Measurements from ENCODE around the gene ADAMTS1.
"Not testable (repeated sequence)": the region's sequence is repeated elsewhere in the genome, so short reads cannot be mapped to it uniquely, and the experiment has no call there.

Gene ADAMTS1

GRCh38 chr21:26877018-26877417 is 31.8 kb upstream of the ADAMTS1 start:
- Histone ChIP-seq H3K27me3 (ENCODE audit: control insufficient read depth in 3 of 3, insufficient read depth in 3 of 3, low read depth in 1 of 3, low read length in 3 of 3) (no peaks in the 10 kb centered on the region), H2BK5ac (ENCODE audit: low read length) (no peak overlapping the region), H2BK120ac (ENCODE audit: low read depth, low read length) (no peak overlapping the region), H2AFZ (ENCODE audit: low read length) (no peak overlapping the region), H3K9ac (ENCODE audit: low read depth, low read length, poor library complexity) (no peak overlapping the region), H3K18ac (ENCODE audit: low read length) (no peak overlapping the region), H3K27ac (replicated peaks; ENCODE audit: low read length) (no peak overlapping the region), H3K36me3 (replicated peaks in 1 of 2; ENCODE audit: control insufficient read depth in 2 of 2, insufficient read depth in 2 of 2, low read length in 2 of 2) (no peaks in the 10 kb centered on the region), H3K4me2 (ENCODE audit: insufficient read depth, low read length, poor library complexity, severe bottlenecking) (no peak overlapping the region), H4K91ac (ENCODE audit: low read depth, low read length, poor library complexity) (no peak overlapping the region), H3K23ac (ENCODE audit: low read depth, low read length, poor library complexity) (no peak overlapping the region), H3K14ac (ENCODE audit: low read length) (no peak overlapping the region), H4K8ac (ENCODE audit: low read depth, low read length) (no peak overlapping the region), H3K9me3 (replicated peaks in 1 of 2; ENCODE audit: control insufficient read depth in 2 of 2, insufficient read depth in 1 of 2, low read depth in 1 of 2, low read length in 2 of 2) (no peaks in the 10 kb centered on the region), H3K4ac (ENCODE audit: low read length) (no peak overlapping the region), H3K79me1 (ENCODE audit: low read depth, low read length) (no peaks in the 10 kb centered on the region), H2BK15ac (ENCODE audit: low read length) (no peak overlapping the region), H2AK5ac (ENCODE audit: low read depth, low read length) (no peak overlapping the region), H2BK12ac (ENCODE audit: low read length) (no peak overlapping the region), H3K4me3 (ENCODE audit: low read length in 2 of 2) (no peak overlapping the region), H3K4me1 (ENCODE audit: control insufficient read depth in 2 of 2, insufficient read depth in 1 of 2, low read depth in 1 of 2, low read length in 2 of 2) (no peaks in the 10 kb centered on the region)
- no CpG with 5 or more reads among the region's 6 CpGs for WGBS, 2 donors (ENCODE audit: extremely low coverage in 2 of 2, insufficient read length in 2 of 2, insufficient replicate concordance in 1 of 2)
- DNase-seq (ENCODE audit: low spot score) = no peak

- H3K27ac ChIP-seq (replicated peaks; ENCODE audit: low read length) = no peak overlapping the region
- H2BK5ac ChIP-seq (ENCODE audit: low read length) = no peak overlapping the region
- no peak overlapping the region for H3K4ac ChIP-seq (ENCODE audit: low read length)
- H3K9ac ChIP-seq (ENCODE audit: low read depth, low read length, poor library complexity) = no peak overlapping the region
- no peak overlapping the region for H3K23ac ChIP-seq (ENCODE audit: low read depth, low read length, poor library complexity)
- H2BK15ac ChIP-seq (ENCODE audit: low read length) = no peak overlapping the region
- H2BK12ac ChIP-seq (ENCODE audit: low read length) = no peak overlapping the region
- H3K14ac ChIP-seq (ENCODE audit: low read length) = no peak overlapping the region
- no peaks in the 10 kb centered on the region for H3K36me3 ChIP-seq (replicated peaks in 1 of 2; ENCODE audit: control insufficient read depth in 2 of 2, insufficient read depth in 2 of 2, low read length in 2 of 2)
- H3K4me2 ChIP-seq (ENCODE audit: insufficient read depth, low read length, poor library complexity, severe bottlenecking) = no peak overlapping the region
- no peak overlapping the region for H4K8ac ChIP-seq (ENCODE audit: low read depth, low read length)
- no CpG with 5 or more reads among the region's 1 CpG for WGBS, 2 donors (ENCODE audit: extremely low coverage in 2 of 2, insufficient read length in 2 of 2, insufficient replicate concordance in 1 of 2)
- H3K27me3 ChIP-seq (ENCODE audit: control insufficient read depth in 3 of 3, insufficient read depth in 3 of 3, low read depth in 1 of 3, low read length in 3 of 3) = no peaks in the 10 kb centered on the region
- no peaks in the 10 kb centered on the region for H3K4me1 ChIP-seq (ENCODE audit: control insufficient read depth in 2 of 2, insufficient read depth in 1 of 2, low read depth in 1 of 2, low read length in 2 of 2)
- no peak overlapping the region for H2BK120ac ChIP-seq (ENCODE audit: low read depth, low read length)
- no peak overlapping the region for H3K4me3 ChIP-seq (ENCODE audit: low read length in 2 of 2)
- no peak overlapping the region for H4K91ac ChIP-seq (ENCODE audit: low read depth, low read length, poor library complexity)
- H2AK5ac ChIP-seq (ENCODE audit: low read depth, low read length) = no peak overlapping the region
- no peaks in the 10 kb centered on the region for H3K79me1 ChIP-seq (ENCODE audit: low read depth, low read length)
- no peak overlapping the region for H3K18ac ChIP-seq (ENCODE audit: low read length)
- H3K9me3 ChIP-seq (replicated peaks in 1 of 2; ENCODE audit: control insufficient read depth in 2 of 2, insufficient read depth in 1 of 2, low read depth in 1 of 2, low read length in 2 of 2) = no peaks in the 10 kb centered on the region
- no peak for DNase-seq (ENCODE audit: low spot score)
- no peak overlapping the region for H2AFZ ChIP-seq (ENCODE audit: low read length)
Observed at GRCh38 chr21:26874347-26874746, 29.1 kb upstream of the ADAMTS1 start.

- H3K23ac ChIP-seq (ENCODE audit: low read depth, low read length, poor library complexity) = no peak overlapping the region
- no peak overlapping the region for H4K91ac ChIP-seq (ENCODE audit: low read depth, low read length, poor library complexity)
- no peak for DNase-seq (ENCODE audit: low spot score)
- no peak overlapping the region for H2BK15ac ChIP-seq (ENCODE audit: low read length)
- H3K27ac ChIP-seq (replicated peaks; ENCODE audit: low read length) = peak overlapping the region; percentile 31
- H2BK5ac ChIP-seq (ENCODE audit: low read length) = no peak overlapping the region
- H2AFZ ChIP-seq (ENCODE audit: low read length) = no peak overlapping the region
- no peaks in the 10 kb centered on the region for H3K27me3 ChIP-seq (ENCODE audit: control insufficient read depth in 3 of 3, insufficient read depth in 3 of 3, low read depth in 1 of 3, low read length in 3 of 3)
- WGBS, 2 donors (ENCODE audit: extremely low coverage in 2 of 2, insufficient read length in 2 of 2, insufficient replicate concordance in 1 of 2) = no CpG with 5 or more reads among the region's 3 CpGs
- H3K14ac ChIP-seq (ENCODE audit: low read length) = no peak overlapping the region
- H3K4ac ChIP-seq (ENCODE audit: low read length) = no peak overlapping the region
- no peak overlapping the region for H3K4me3 ChIP-seq (ENCODE audit: low read length in 2 of 2)
- no peaks in the 10 kb centered on the region for H3K9me3 ChIP-seq (replicated peaks in 1 of 2; ENCODE audit: control insufficient read depth in 2 of 2, insufficient read depth in 1 of 2, low read depth in 1 of 2, low read length in 2 of 2)
- no peak overlapping the region for H2AK5ac ChIP-seq (ENCODE audit: low read depth, low read length)
- no peak overlapping the region for H2BK120ac ChIP-seq (ENCODE audit: low read depth, low read length)
- no peaks in the 10 kb centered on the region for H3K36me3 ChIP-seq (replicated peaks in 1 of 2; ENCODE audit: control insufficient read depth in 2 of 2, insufficient read depth in 2 of 2, low read length in 2 of 2)
- H3K18ac ChIP-seq (ENCODE audit: low read length) = no peak overlapping the region
- no peaks in the 10 kb centered on the region for H3K4me1 ChIP-seq (ENCODE audit: control insufficient read depth in 2 of 2, insufficient read depth in 1 of 2, low read depth in 1 of 2, low read length in 2 of 2)
- H3K4me2 ChIP-seq (ENCODE audit: insufficient read depth, low read length, poor library complexity, severe bottlenecking) = no peak overlapping the region
- H3K79me1 ChIP-seq (ENCODE audit: low read depth, low read length) = no peaks in the 10 kb centered on the region
- H3K9ac ChIP-seq (ENCODE audit: low read depth, low read length, poor library complexity) = no peak overlapping the region
- H2BK12ac ChIP-seq (ENCODE audit: low read length) = no peak overlapping the region
- no peak overlapping the region for H4K8ac ChIP-seq (ENCODE audit: low read depth, low read length)
Observed at GRCh38 chr21:26865857-26866256, 20.6 kb upstream of the ADAMTS1 start.

GRCh38 chr21:26856871-26857350 is 11.7 kb upstream of the ADAMTS1 start:
- not testable (repeated sequence) for H2AK5ac ChIP-seq (ENCODE audit: low read depth, low read length); H4K8ac ChIP-seq (ENCODE audit: low read depth, low read length); H3K27me3 ChIP-seq (ENCODE audit: control insufficient read depth in 3 of 3, insufficient read depth in 3 of 3, low read depth in 1 of 3, low read length in 3 of 3); H2BK15ac ChIP-seq (ENCODE audit: low read length); H3K9me3 ChIP-seq (replicated peaks in 1 of 2; ENCODE audit: control insufficient read depth in 2 of 2, insufficient read depth in 1 of 2, low read depth in 1 of 2, low read length in 2 of 2); H3K18ac ChIP-seq (ENCODE audit: low read length); H3K23ac ChIP-seq (ENCODE audit: low read depth, low read length, poor library complexity); H2BK5ac ChIP-seq (ENCODE audit: low read length); H4K91ac ChIP-seq (ENCODE audit: low read depth, low read length, poor library complexity); H3K36me3 ChIP-seq (replicated peaks in 1 of 2; ENCODE audit: control insufficient read depth in 2 of 2, insufficient read depth in 2 of 2, low read length in 2 of 2); H3K4me1 ChIP-seq (ENCODE audit: control insufficient read depth in 2 of 2, insufficient read depth in 1 of 2, low read depth in 1 of 2, low read length in 2 of 2); H3K4me3 ChIP-seq (ENCODE audit: low read length in 2 of 2); H3K4me2 ChIP-seq (ENCODE audit: insufficient read depth, low read length, poor library complexity, severe bottlenecking); H2BK12ac ChIP-seq (ENCODE audit: low read length); H3K79me1 ChIP-seq (ENCODE audit: low read depth, low read length); H2BK120ac ChIP-seq (ENCODE audit: low read depth, low read length); H3K4ac ChIP-seq (ENCODE audit: low read length); DNase-seq (ENCODE audit: low spot score); H2AFZ ChIP-seq (ENCODE audit: low read length); H3K9ac ChIP-seq (ENCODE audit: low read depth, low read length, poor library complexity); H3K14ac ChIP-seq (ENCODE audit: low read length); H3K27ac ChIP-seq (replicated peaks; ENCODE audit: low read length)
- no CpG with 5 or more reads among the region's 7 CpGs for WGBS, 2 donors (ENCODE audit: extremely low coverage in 2 of 2, insufficient read length in 2 of 2, insufficient replicate concordance in 1 of 2)

Data from neuronal stem cell (in vitro differentiated cells).